ACC112 (cell line): ENCODE data around the gene PAX7.

Experiments
- H2AFZ ChIP-seq: fragments of 200-600 bp; sonication (generic); one replicate; pipeline ENCODE4 v1.6.0; 2017; ENCODE audit warnings: antibody characterized with exemption, low read length; ENCODE audit not compliant: unreplicated experiment
- H3K27ac ChIP-seq: fragments of 200-600 bp; sonication (generic); 2 replicates; pipeline ENCODE4 v1.5.1; 2014; ENCODE audit warnings: low read depth, mild to moderate bottlenecking, antibody characterized with exemption, low read length, moderate library complexity
- H3K27me3 ChIP-seq: fragments of 200-600 bp; sonication (generic); 2 replicates; pipeline ENCODE4 v1.6.1; 2014; ENCODE audit warnings: mild to moderate bottlenecking, antibody characterized with exemption, low read length, moderate library complexity, mixed read lengths; ENCODE audit not compliant: insufficient read depth
- H3K36me3 ChIP-seq: fragments of 200-600 bp; sonication (generic); 2 replicates; pipeline ENCODE4 v1.6.1; 2016; ENCODE audit warnings: mild to moderate bottlenecking, antibody characterized with exemption, low read length, moderate library complexity, mixed read lengths; ENCODE audit not compliant: insufficient read depth
- H3K4me1 ChIP-seq: fragments of 200-600 bp; sonication (generic); one replicate; pipeline ENCODE4 v1.6.1; 2016; ENCODE audit warnings: low read length, mixed read lengths; ENCODE audit not compliant: insufficient read depth, unreplicated experiment, control insufficient read depth
- H3K4me3 ChIP-seq: fragments of 200-600 bp; sonication (generic); 2 replicates; pipeline ENCODE4 v1.5.1; 2014; ENCODE audit warnings: mild to moderate bottlenecking, low read depth, low read length
- H3K79me2 ChIP-seq: fragments of 200-600 bp; sonication (generic); one replicate; pipeline ENCODE4 v1.6.0; 2016; ENCODE audit warnings: low read length; ENCODE audit not compliant: control insufficient read depth, unreplicated experiment, insufficient read depth

PAX7 gene

DNA sequence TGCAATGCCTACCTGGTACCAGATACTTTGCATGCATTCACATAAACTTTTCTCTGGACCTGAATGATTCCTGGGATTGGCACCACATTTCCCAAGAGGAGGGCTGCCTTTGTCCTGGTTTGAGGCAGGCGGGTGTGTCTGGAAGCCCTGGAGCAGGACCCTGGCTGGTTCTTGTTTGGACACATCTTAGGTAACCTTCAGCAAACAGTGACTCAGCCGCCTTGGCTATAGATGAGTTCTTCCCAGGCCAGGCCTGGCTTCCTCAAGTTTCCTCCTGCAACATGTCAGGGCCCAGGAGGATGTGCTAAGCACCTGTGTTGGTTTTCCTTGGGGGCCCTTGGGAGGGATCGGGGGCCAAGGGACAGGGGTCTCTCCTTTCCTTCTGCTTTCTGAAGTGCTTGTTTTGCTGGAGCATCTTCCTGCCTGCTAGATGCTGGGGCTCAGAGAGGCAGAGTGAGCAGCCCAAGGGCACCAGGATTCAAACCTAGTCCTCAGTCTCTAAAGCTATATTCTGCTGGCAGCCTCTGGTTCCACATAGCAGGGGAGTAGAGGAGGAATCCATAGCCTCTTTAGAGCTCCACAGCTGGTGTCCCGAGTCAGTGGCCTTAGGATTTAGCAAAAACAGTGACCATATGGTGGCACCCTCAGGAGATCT, 38.2 kb downstream of the PAX7 start:
- Histone ChIP-seq H3K4me3 (no peak overlapping the region), H3K36me3 (no peaks in the 10 kb centered on the region), H3K27me3 (peaks cover 23% of the 10 kb centered on the region), H2AFZ (no peak overlapping the region), H3K79me2 (no peaks in the 10 kb centered on the region), H3K27ac (no peak overlapping the region), H3K4me1 (no peaks in the 10 kb centered on the region)

DNA sequence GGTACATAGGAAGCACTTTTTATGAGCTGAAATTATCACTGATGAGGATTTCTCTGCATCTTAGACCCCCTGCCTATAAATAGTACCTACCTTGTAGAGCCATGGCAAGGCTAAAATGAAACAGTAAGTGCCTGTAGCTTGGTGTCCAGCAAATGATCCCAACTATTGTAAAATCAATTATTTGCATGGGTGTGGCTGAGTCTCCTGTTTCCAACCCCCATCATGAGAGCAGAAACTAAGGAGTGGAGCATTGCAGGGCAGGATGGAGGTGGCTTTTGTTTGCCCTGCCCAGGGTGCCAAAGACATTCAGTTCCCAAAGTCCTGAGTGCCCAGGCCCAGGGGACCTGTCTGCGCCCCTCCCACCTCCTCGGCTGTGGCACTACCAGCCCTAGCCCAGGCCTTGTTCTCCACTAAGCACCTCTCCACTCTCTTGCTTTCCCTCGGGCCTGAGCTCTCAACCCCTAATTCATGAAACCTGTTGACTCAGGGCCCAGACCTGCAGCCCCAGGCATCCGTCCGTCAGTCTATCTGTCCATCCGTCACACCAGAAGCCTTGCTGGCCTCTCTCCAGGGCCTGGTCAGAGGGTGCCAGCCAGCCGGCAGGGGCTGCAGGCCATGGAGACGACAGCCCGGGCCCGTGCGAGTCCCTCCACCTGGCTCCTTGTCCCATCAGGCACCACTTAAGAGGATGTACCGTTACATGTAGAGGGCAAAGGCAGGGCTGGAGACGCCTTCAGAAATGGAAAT, 39.6 kb downstream of the PAX7 start:
- Histone ChIP-seq H3K36me3 (no peaks in the 10 kb centered on the region), H3K27me3 (peaks cover 25% of the 10 kb centered on the region), H2AFZ (no peak overlapping the region), H3K4me1 (no peaks in the 10 kb centered on the region), H3K79me2 (no peaks in the 10 kb centered on the region), H3K27ac (no peak overlapping the region), H3K4me3 (no peak overlapping the region)

- H3K27ac ChIP-seq, result no peak overlapping the region
- H3K36me3 ChIP-seq, result no peaks in the 10 kb centered on the region
- no peaks in the 10 kb centered on the region for H3K79me2 ChIP-seq
- no peak overlapping the region for H3K4me3 ChIP-seq
- H2AFZ ChIP-seq, result no peak overlapping the region
- no peaks in the 10 kb centered on the region for H3K4me1 ChIP-seq
- H3K27me3 ChIP-seq, result peaks cover 30% of the 10 kb centered on the region
Observed at GRCh38 chr1:18670868-18671225, 40.2 kb downstream of the PAX7 start.

- no peaks in the 10 kb centered on the region for H3K4me1 ChIP-seq
- H3K27me3 ChIP-seq, result peaks cover 37% of the 10 kb centered on the region
- no peak overlapping the region for H3K4me3 ChIP-seq
- H3K27ac ChIP-seq, result no peak overlapping the region
- H3K36me3 ChIP-seq, result no peaks in the 10 kb centered on the region
- no peak overlapping the region for H2AFZ ChIP-seq
- no peaks in the 10 kb centered on the region for H3K79me2 ChIP-seq
Observed at GRCh38 chr1:18673976-18674375, 43.3 kb downstream of the PAX7 start.

DNA sequence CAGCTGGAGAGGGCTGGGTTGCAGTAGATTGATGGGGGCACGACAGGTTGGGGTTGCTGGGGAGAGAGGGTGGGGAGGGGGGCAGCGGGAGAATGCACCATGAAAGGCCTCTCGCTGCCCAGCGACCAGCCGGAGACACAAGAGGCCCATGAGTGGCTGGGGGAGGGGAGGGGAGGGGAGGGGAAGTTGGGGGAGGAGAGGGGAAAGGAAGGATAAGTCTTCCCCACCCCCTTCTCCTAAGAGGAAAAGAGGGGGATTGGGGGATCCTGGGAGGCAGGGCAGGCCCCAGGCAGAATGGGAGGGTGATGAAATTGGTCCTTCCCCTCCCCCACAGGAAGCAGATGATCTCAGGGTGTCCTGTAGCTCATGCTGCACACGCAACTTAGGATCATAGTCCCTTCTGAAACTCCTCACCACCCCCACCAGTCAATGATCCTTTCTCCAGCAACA, 45.7 kb downstream of the PAX7 start:
- Histone ChIP-seq H3K36me3 (no peaks in the 10 kb centered on the region), H3K27me3 (peaks cover 37% of the 10 kb centered on the region), H3K4me3 (no peak overlapping the region), H3K79me2 (no peaks in the 10 kb centered on the region), H2AFZ (no peak overlapping the region), H3K4me1 (no peaks in the 10 kb centered on the region), H3K27ac (no peak overlapping the region)

- H3K27me3 ChIP-seq, result peaks cover 15% of the 10 kb centered on the region
- H3K4me3 ChIP-seq, result no peak overlapping the region
- H2AFZ ChIP-seq, result no peak overlapping the region
- H3K4me1 ChIP-seq, result no peaks in the 10 kb centered on the region
- no peaks in the 10 kb centered on the region for H3K36me3 ChIP-seq
- no peaks in the 10 kb centered on the region for H3K79me2 ChIP-seq
- H3K27ac ChIP-seq, result no peak overlapping the region
Observed at GRCh38 chr1:18681423-18681835, 50.8 kb downstream of the PAX7 start.

DNA sequence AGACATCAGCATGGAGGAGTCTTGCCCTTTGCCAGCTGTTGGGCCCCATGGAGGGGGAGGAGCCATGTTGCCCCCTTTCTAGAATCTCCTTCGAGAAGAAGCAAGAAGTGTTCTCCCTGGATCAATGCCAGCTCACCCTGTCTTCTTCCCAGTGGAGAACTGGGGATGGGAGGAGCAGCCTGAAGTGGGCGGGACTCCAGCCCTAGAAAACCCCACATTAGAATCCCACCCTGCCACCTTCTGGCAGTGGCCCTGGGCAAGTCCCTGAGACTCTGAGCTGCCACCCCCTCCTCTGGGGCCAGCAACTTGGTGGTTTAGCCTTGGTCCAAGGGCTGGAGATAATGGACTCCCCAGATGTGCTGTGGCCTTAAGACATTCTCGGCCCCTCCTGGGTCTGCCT, 51.7 kb downstream of the PAX7 start:
- peaks cover 14% of the 10 kb centered on the region for H3K27me3 ChIP-seq
- no peaks in the 10 kb centered on the region for H3K4me1 ChIP-seq
- H3K79me2 ChIP-seq, result no peaks in the 10 kb centered on the region
- no peak overlapping the region for H3K27ac ChIP-seq
- H3K36me3 ChIP-seq, result no peaks in the 10 kb centered on the region
- no peak overlapping the region for H3K4me3 ChIP-seq
- no peak overlapping the region for H2AFZ ChIP-seq

DNA sequence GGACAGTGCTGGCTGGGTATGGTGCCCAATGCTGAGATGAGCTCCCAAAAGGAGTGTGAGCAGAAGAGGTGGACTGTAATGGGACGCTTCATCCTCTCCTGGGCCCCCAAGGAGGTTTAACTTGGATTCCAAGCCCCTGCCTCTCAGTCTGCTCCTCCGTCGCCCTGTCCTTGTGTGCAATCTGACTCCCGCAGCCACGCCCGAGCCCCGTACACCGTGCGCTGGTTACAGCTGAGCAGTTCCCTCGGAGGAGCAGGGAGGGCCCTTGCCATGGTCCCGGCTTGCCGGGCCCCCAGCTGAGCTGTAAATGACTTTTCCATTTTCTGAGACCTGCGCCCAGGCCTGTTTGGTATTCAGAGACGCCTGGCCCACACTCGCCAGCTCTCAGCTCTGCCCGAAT, 53.7 kb downstream of the PAX7 start:
- H3K4me1 ChIP-seq, result no peaks in the 10 kb centered on the region
- no peaks in the 10 kb centered on the region for H3K36me3 ChIP-seq
- peaks cover 13% of the 10 kb centered on the region for H3K27me3 ChIP-seq
- H3K4me3 ChIP-seq, result no peak overlapping the region
- no peaks in the 10 kb centered on the region for H3K79me2 ChIP-seq
- no peak overlapping the region for H2AFZ ChIP-seq
- H3K27ac ChIP-seq, result no peak overlapping the region

DNA sequence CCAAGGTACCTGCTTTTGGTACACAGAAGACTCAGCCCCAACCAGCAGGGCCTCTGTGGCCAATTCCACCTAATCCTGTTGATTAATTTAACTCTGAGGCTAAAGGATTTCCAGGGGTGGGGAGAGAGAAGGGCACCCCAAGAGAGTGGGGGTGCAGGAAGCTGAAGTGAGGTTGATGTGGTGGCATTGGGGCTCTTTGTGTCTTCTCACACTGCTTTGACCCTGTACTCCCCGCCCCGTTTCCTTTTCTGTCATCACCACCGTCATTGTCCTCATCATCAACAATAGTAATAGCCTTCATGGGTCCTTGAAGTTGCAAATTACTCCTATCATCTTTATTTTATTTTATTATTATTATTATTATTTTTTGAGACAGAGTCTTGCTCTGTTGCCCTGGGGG, 55.9 kb downstream of the PAX7 start:
- Histone ChIP-seq H2AFZ (no peak overlapping the region), H3K27ac (no peak overlapping the region), H3K36me3 (no peaks in the 10 kb centered on the region), H3K27me3 (peaks cover 13% of the 10 kb centered on the region), H3K4me3 (no peak overlapping the region), H3K79me2 (no peaks in the 10 kb centered on the region), H3K4me1 (no peaks in the 10 kb centered on the region)

DNA sequence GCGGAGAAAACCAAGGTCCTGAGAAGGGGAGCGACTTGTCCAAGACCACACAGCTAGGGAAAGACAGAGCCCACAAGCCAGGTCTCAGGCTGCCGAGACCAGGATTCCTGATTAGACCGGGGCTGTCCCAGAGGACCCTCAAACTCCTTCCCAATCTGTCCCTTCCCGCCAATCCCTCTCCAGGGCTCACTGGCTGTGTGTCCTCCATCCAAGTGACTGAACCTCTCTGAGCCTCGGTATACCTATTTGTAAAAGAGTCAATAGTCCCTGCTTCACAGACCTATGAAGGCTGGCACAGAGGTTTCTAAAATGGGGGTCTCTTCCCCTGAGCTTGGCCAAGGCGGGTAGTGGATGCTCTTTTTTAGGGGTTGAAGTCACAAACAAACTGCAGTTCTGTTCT, 56.6 kb downstream of the PAX7 start:
- Histone ChIP-seq H3K4me1 (no peaks in the 10 kb centered on the region), H2AFZ (no peak overlapping the region), H3K27me3 (peaks cover 13% of the 10 kb centered on the region), H3K4me3 (no peak overlapping the region), H3K27ac (no peak overlapping the region), H3K36me3 (no peaks in the 10 kb centered on the region), H3K79me2 (no peaks in the 10 kb centered on the region)

- no peak overlapping the region for H3K27ac ChIP-seq
- no peak overlapping the region for H3K4me3 ChIP-seq
- no peak overlapping the region for H2AFZ ChIP-seq
- no peaks in the 10 kb centered on the region for H3K36me3 ChIP-seq
- no peaks in the 10 kb centered on the region for H3K4me1 ChIP-seq
- H3K27me3 ChIP-seq, result peaks cover 16% of the 10 kb centered on the region
- no peaks in the 10 kb centered on the region for H3K79me2 ChIP-seq
Observed at GRCh38 chr1:18691648-18692047, 61.0 kb downstream of the PAX7 start.
